Tibial artery (tissue), 4 donors: ENCODE measurements around the gene IRX5.

Experiments used
- DNase-seq, 2 donors: peaks; one replicate each; pipeline ENCODE4 v3.0.0-alpha.2; 2019
- H3K27ac ChIP-seq, 2 donors: fragments of 200-600 bp; sonication (generic) in 1 of 2; 1 replicate in 1 of 2; 2 replicates in 1 of 2; pipeline ENCODE4 v1.5.1; 2018 to 2019; ENCODE audit warnings: mild to moderate bottlenecking in 1 of 2
- H3K27me3 ChIP-seq, 2 donors: fragments of 200-600 bp; sonication (generic) in 1 of 2; one replicate each; pipeline versions ENCODE4 v1.5.1 to v1.6.0; 2016 to 2019
- H3K36me3 ChIP-seq, 3 donors: fragments of 200-600 bp; sonication (generic) in 2 of 3; one replicate each; pipeline ENCODE4 v1.5.1; 2016 to 2019; ENCODE audit warnings: mild to moderate bottlenecking in 2 of 3
- H3K4me1 ChIP-seq, 4 donors: fragments of 200-600 bp; sonication (generic) in 2 of 4; 1 replicate in 3 of 4; 2 replicates in 1 of 4; pipeline ENCODE4 v1.5.1; 2016 to 2019
- H3K4me3 ChIP-seq, 2 donors: fragments of 200-600 bp; sonication (generic) in 1 of 2; 1 replicate in 1 of 2; 2 replicates in 1 of 2; pipeline ENCODE4 v1.5.1; 2018 to 2019; ENCODE audit warnings: mild to moderate bottlenecking in 2 of 2
- H3K9me3 ChIP-seq, 3 donors: fragments of 200-600 bp; sonication (generic) in 1 of 3; one replicate each; pipeline ENCODE4 v1.5.1; 2016 to 2019
- intact Hi-C: fragments of 100-400 bp; cut with DNase I; formaldehyde crosslinking; loops from one replicate; pipeline ENCODE4 v1.15.0; 2023; ENCODE audit warnings: low total_unique reads
- TF ChIP-seq, protein P1 (sequence below), 2 experiments: fragments of 200-600 bp in 1 of 2; fragments of 450-650 bp in 1 of 2; IDR thresholded peaks; one replicate each; pipeline ENCODE4 v1.5.1; 2017 to 2019; ENCODE audit warnings: antibody characterized with exemption in 2 of 2, mild to moderate bottlenecking in 1 of 2, moderate library complexity in 1 of 2

IRX5 gene

GRCh38 chr16:54912720-54913119 lies 17.9 kb upstream of the IRX5 start:
- no peak overlapping the region for H3K4me3 ChIP-seq
- peaks cover 0 to 7% (median 0%) of the 10 kb centered on the region in 3 donors for H3K36me3 ChIP-seq
- TF ChIP-seq, protein P1, sequence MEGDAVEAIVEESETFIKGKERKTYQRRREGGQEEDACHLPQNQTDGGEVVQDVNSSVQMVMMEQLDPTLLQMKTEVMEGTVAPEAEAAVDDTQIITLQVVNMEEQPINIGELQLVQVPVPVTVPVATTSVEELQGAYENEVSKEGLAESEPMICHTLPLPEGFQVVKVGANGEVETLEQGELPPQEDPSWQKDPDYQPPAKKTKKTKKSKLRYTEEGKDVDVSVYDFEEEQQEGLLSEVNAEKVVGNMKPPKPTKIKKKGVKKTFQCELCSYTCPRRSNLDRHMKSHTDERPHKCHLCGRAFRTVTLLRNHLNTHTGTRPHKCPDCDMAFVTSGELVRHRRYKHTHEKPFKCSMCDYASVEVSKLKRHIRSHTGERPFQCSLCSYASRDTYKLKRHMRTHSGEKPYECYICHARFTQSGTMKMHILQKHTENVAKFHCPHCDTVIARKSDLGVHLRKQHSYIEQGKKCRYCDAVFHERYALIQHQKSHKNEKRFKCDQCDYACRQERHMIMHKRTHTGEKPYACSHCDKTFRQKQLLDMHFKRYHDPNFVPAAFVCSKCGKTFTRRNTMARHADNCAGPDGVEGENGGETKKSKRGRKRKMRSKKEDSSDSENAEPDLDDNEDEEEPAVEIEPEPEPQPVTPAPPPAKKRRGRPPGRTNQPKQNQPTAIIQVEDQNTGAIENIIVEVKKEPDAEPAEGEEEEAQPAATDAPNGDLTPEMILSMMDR (IDR thresholded peaks at IDR 0.05): no peak
- H3K9me3 ChIP-seq: no peaks in the 10 kb centered on the region
- peaks cover 0 to 8% (median 0%) of the 10 kb centered on the region in 4 donors for H3K4me1 ChIP-seq
- H3K27me3 ChIP-seq: no peaks in the 10 kb centered on the region
- intact Hi-C loops: no loop called here
- no peak overlapping the region for H3K27ac ChIP-seq
- DNase-seq: no peak

- no peaks in the 10 kb centered on the region for H3K36me3 ChIP-seq
- TF ChIP-seq, protein P1 (IDR thresholded peaks at IDR 0.05): no peak
- H3K27me3 ChIP-seq: no peaks in the 10 kb centered on the region
- no peak for DNase-seq
- H3K9me3 ChIP-seq: no peaks in the 10 kb centered on the region
- intact Hi-C loops: no loop called here
- no peak overlapping the region for H3K4me3 ChIP-seq
- H3K27ac ChIP-seq: no peak overlapping the region
- H3K4me1 ChIP-seq: peaks cover 0 to 63% (median 9%) of the 10 kb centered on the region in 4 donors
Measured at GRCh38 chr16:54921206-54921824, 9.3 kb upstream of the IRX5 start.

DNA sequence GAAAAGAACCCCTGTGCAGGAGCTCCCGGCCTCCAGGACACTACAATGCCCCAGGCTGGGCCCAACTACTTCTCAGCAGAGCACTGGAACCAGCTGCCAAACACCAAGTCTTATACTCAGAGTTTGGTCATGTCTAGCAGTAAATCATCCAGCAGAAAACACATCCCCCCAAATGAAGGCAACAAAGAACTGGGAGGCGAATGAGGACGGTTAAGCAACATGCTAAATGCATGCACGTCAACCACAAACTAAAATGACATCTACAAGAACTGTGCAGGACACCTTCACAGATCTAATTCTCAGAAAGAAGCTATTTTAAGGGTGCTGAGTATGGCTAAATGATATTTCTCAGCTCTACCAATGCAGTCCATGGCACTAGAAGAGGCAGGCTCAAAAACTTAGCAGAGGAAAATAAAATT lies 7.6 kb upstream of the IRX5 start:
- peaks cover 0 to 62% (median 12%) of the 10 kb centered on the region in 4 donors for H3K4me1 ChIP-seq
- intact Hi-C loops: no loop called here
- TF ChIP-seq, protein P1 (IDR thresholded peaks at IDR 0.05): no peak
- H3K27me3 ChIP-seq: no peaks in the 10 kb centered on the region
- peak overlapping the region; percentile 17 to 38 for H3K27ac ChIP-seq
- DNase-seq: no peak
- H3K36me3 ChIP-seq: no peaks in the 10 kb centered on the region
- no peaks in the 10 kb centered on the region for H3K9me3 ChIP-seq
- no peak overlapping the region for H3K4me3 ChIP-seq

GRCh38 chr16:54923988-54924387 lies 6.7 kb upstream of the IRX5 start:
- TF ChIP-seq, protein P1 (IDR thresholded peaks at IDR 0.05): no peak
- H3K27ac ChIP-seq: peak overlapping the region in 1 of 2 donors; percentile 38
- H3K36me3 ChIP-seq: no peaks in the 10 kb centered on the region
- no peaks in the 10 kb centered on the region for H3K9me3 ChIP-seq
- intact Hi-C loops: no loop called here
- H3K4me3 ChIP-seq: no peak overlapping the region
- no peak for DNase-seq
- no peaks in the 10 kb centered on the region for H3K27me3 ChIP-seq
- H3K4me1 ChIP-seq: peaks cover 0 to 54% (median 12%) of the 10 kb centered on the region in 4 donors

DNA sequence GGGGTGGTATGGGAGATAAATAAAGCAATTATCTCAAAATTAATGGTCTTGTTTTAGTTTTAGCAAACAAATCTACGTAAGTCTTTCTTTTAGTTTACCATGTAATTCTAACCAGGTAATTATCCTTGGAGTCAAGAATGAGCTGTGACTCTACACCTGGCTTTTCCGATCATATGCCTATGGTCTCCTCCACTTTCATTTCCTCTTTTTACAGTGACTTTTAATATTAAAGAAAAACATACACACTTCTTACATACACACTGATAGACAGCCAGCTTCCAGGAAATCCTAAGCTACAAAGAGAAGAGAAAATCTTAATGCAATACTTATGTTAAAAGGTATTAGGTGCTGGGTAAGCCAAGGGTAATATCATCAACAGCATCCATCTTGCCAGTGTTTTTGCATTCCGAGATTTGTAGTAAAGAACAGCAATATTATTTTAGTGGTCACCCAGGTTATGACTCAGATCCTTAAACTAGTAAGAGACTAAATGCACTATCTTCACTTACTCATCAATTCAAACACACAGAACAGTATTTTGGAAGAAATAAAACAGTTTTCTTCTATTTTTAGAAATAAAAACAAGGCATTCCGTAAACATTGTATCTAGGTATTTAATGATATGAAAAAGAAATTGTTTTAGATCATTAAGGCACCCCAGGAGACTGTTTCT lies 4.4 kb upstream of the IRX5 start:
- intact Hi-C loops: no loop called here
- peak overlapping the region in 1 of 2 donors; percentile 80 for H3K4me3 ChIP-seq

More for the DNA sequence above, 4.4 kb upstream of the IRX5 start:
- no peaks in the 10 kb centered on the region for H3K27me3 ChIP-seq
- peak overlapping the region; percentile 94 to 96 for H3K27ac ChIP-seq
- DNase-seq: no peak
- TF ChIP-seq, protein P1 (IDR thresholded peaks at IDR 0.05): no peak
- H3K4me1 ChIP-seq: peaks cover 0 to 43% (median 10%) of the 10 kb centered on the region in 4 donors
- no peaks in the 10 kb centered on the region for H3K9me3 ChIP-seq
- no peaks in the 10 kb centered on the region for H3K36me3 ChIP-seq
